Spleen (tissue), 7 donors: ENCODE measurements around the gene FCRL5.
"Not testable (repeated sequence)": the region's sequence is repeated elsewhere in the genome, so short reads cannot be mapped to it uniquely, and the experiment has no call there.

Experiments
- POLR2A ChIP-seq, 3 donors: fragments of 450-650 bp; IDR thresholded peaks; one replicate each; pipeline ENCODE4 v1.5.1; 2017; ENCODE audit warnings: antibody characterized with exemption in 3 of 3, mild to moderate bottlenecking in 1 of 3
- POLR2AphosphoS5 ChIP-seq, 3 donors: sonication (generic); formaldehyde crosslinking; IDR thresholded peaks; one replicate each; pipeline ENCODE4 v1.5.1; 2017; ENCODE audit warnings: antibody characterized with exemption in 3 of 3
- TF ChIP-seq, protein P1 (sequence below), 11 experiments: fragments of 200-600 bp in 7 of 11; fragments of 450-650 bp in 4 of 11; sonication (generic) in 4 of 11; IDR thresholded peaks in 8 of 11; conservative IDR thresholded peaks in 3 of 11; 1 replicate in 7 of 11; 2 replicates in 4 of 11; pipeline versions ENCODE4 v1.4.0 to v1.8.0; 2016 to 2021; ENCODE audit warnings: antibody characterized with exemption in 11 of 11, inconsistent platforms in 4 of 11, mild to moderate bottlenecking in 1 of 11
- donor health status: DM: no; HTN: no; CAD: no; lungs with moderate emphysema.
- donor health status: DM: no; HTN: no; CAD: no.
- donor health status: DM: no; HTN: no; CAD: no.

GRCh38 chr1:157486400-157486799, 65.9 kb downstream of the FCRL5 start:
- TF ChIP-seq, protein P1, sequence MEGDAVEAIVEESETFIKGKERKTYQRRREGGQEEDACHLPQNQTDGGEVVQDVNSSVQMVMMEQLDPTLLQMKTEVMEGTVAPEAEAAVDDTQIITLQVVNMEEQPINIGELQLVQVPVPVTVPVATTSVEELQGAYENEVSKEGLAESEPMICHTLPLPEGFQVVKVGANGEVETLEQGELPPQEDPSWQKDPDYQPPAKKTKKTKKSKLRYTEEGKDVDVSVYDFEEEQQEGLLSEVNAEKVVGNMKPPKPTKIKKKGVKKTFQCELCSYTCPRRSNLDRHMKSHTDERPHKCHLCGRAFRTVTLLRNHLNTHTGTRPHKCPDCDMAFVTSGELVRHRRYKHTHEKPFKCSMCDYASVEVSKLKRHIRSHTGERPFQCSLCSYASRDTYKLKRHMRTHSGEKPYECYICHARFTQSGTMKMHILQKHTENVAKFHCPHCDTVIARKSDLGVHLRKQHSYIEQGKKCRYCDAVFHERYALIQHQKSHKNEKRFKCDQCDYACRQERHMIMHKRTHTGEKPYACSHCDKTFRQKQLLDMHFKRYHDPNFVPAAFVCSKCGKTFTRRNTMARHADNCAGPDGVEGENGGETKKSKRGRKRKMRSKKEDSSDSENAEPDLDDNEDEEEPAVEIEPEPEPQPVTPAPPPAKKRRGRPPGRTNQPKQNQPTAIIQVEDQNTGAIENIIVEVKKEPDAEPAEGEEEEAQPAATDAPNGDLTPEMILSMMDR (IDR thresholded peaks at IDR 0.05 in 8 of 11, conservative IDR thresholded peaks at IDR 0.05 in 3 of 11) = not testable (repeated sequence)
- not testable (repeated sequence) for TF ChIP-seq POLR2AphosphoS5, POLR2A (IDR thresholded peaks at IDR 0.05)
